ENCODE data around the gene HOXD1.

The HOXD1 gene

DNA sequence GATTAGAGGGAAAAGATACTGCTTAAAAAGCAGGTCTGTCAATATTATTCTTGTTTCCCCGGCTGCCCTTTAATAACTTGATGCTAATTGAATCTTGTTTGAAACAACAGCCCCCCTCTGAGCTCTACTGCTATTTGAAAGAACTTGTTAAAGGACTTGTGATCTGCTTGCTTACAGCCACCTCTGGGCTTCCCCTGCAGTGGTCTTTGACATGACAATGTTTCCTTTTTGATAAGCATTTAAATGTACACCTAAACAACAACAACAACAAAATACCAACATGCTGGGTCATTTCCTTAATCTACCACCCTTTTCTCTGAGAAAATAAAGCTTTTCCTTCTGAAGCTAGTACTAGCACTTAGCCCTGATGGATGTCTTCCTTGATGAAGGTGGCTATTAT, 3.9 kb downstream of the HOXD1 start:
- FAIRE-seq = peak; percentile 29
- TF ChIP-seq, protein P1, sequence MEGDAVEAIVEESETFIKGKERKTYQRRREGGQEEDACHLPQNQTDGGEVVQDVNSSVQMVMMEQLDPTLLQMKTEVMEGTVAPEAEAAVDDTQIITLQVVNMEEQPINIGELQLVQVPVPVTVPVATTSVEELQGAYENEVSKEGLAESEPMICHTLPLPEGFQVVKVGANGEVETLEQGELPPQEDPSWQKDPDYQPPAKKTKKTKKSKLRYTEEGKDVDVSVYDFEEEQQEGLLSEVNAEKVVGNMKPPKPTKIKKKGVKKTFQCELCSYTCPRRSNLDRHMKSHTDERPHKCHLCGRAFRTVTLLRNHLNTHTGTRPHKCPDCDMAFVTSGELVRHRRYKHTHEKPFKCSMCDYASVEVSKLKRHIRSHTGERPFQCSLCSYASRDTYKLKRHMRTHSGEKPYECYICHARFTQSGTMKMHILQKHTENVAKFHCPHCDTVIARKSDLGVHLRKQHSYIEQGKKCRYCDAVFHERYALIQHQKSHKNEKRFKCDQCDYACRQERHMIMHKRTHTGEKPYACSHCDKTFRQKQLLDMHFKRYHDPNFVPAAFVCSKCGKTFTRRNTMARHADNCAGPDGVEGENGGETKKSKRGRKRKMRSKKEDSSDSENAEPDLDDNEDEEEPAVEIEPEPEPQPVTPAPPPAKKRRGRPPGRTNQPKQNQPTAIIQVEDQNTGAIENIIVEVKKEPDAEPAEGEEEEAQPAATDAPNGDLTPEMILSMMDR (IDR thresholded peaks at IDR 0.05; ENCODE audit: insufficient read depth, missing control alignments) = no peak
- DNase-seq (ENCODE audit: insufficient read length, low spot score) = no peak

DNA sequence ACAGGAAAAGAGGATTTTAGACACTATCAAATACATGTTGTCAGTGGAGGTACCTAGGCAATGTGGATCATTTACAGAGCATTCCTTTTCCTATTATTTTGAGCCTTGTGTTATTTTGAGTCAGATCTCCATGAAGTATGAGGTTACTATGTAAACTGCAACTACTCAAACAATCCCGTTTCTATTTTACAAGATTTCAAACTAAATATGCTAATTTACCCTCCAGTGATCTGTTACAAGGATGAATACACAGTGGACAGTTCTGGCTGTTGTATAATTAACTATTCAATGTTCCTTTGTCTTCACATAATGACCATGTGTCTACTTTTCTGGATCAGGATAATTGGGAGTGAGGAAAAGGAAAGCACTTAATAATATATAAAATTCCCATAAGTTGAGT, 4.6 kb downstream of the HOXD1 start:
- FAIRE-seq = no peak
- TF ChIP-seq, protein P1 (IDR thresholded peaks at IDR 0.05; ENCODE audit: insufficient read depth, missing control alignments) = no peak

GRCh38 chr2:176199902-176200301, 11.4 kb downstream of the HOXD1 start:
- TF ChIP-seq, protein P1 (IDR thresholded peaks at IDR 0.05; ENCODE audit: insufficient read depth, missing control alignments) = no peak
- DNase-seq (ENCODE audit: insufficient read length, low spot score) = no peak
- no peak for FAIRE-seq

More for the DNA sequence above, 4.6 kb downstream of the HOXD1 start:
- no peak for DNase-seq (ENCODE audit: insufficient read length, low spot score)

GRCh38 chr2:176200971-176201370, 12.5 kb downstream of the HOXD1 start:
- no peak for DNase-seq (ENCODE audit: insufficient read length, low spot score)
- TF ChIP-seq, protein P1 (IDR thresholded peaks at IDR 0.05; ENCODE audit: insufficient read depth, missing control alignments) = no peak
- FAIRE-seq = no peak

- DNase-seq (ENCODE audit: insufficient read length, low spot score) (no peak), FAIRE-seq (no peak)
- TF ChIP-seq, protein P1 (IDR thresholded peaks at IDR 0.05; ENCODE audit: insufficient read depth, missing control alignments) = no peak
These were observed 14.0 kb downstream of the HOXD1 start for GRCh38 chr2:176202491-176202890.

DNA sequence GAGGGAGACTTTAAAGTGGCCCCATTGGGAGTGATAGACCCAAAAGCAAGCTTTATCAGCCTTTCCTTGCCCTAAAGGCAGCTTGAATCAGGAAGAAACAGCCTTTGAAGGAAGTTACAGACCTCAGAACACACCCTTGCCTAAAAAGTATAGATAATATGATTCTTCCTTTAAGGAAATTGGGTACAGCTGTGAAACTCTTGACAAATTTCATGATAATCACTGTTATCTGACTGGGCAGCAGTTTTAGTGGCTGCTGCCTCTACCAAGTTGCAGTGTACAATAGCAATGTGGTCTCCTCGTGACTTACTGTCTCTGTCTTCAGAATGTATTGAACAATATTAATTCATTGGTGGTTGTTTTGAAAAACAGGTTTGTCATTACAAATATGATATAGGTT, 16.7 kb downstream of the HOXD1 start:
- no peak for DNase-seq (ENCODE audit: insufficient read length, low spot score)
- TF ChIP-seq, protein P1 (IDR thresholded peaks at IDR 0.05; ENCODE audit: insufficient read depth, missing control alignments) = no peak
- FAIRE-seq = no peak

DNA sequence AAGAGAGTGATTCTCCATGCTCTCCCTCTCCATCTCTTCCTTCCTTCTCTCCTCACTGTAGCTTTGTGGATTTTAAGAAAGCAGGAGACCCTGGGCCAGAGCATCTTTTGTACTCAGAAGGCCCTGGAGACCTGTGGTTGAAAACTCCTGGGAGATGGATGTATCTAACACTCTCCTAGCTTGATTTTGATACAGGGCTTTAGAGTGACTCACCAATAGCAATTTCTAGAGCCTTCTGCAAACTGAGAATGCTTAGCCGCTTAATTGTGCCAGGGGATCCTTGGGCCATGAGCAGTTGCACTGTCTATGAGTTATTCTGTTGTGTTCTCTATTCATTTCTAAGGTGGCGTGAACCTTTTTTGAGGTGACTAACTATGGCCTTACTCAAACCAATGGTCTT, 17.7 kb downstream of the HOXD1 start:
- DNase-seq (ENCODE audit: insufficient read length, low spot score) (no peak), FAIRE-seq (no peak)
- TF ChIP-seq, protein P1 (IDR thresholded peaks at IDR 0.05; ENCODE audit: insufficient read depth, missing control alignments) = no peak
